Measurements from ENCODE around the gene GGTA1.

Gene GGTA1

GRCh38 chr9:121486043-121486442 lies 13.6 kb downstream of the GGTA1 start:
- no peaks in the 10 kb centered on the region for H3K36me3 Mint-ChIP-seq (ENCODE audit: low read depth)
- DNase-seq (ENCODE audit: low spot score), result no peak
- H3K9me3 Mint-ChIP-seq, result no peaks in the 10 kb centered on the region
- no peak overlapping the region for H3K4me3 Mint-ChIP-seq
- no peak overlapping the region for H3K27ac Mint-ChIP-seq
- H3K4me1 Mint-ChIP-seq (ENCODE audit: low read depth), result no peaks in the 10 kb centered on the region
- no peaks in the 10 kb centered on the region for H3K27me3 Mint-ChIP-seq (ENCODE audit: low read depth)

DNA sequence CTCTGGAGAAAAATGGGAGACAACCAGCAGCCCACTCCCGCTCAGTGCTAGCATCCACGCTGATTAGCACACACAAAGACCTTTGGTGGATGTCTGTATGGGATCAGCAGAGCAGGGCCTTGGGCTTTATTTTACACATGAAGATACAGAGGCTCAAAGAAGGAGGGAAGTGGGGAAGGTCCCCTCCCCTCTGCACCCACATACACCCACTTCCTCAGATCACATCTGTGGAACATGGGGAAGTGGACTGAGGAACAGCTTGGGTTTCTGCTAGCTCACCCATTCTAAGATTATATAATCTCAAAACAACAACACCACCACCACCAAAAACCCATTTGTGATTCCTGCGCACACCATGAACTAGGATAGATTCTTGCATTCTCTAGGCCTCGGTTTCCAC lies 14.0 kb downstream of the GGTA1 start:
- DNase-seq (ENCODE audit: low spot score), result no peak
- Mint-ChIP-seq H3K4me3 (no peak overlapping the region), H3K27ac (no peak overlapping the region)

GRCh38 chr9:121484651-121485446 lies 14.8 kb downstream of the GGTA1 start:
- no peaks in the 10 kb centered on the region for H3K4me1 Mint-ChIP-seq (ENCODE audit: low read depth)
- no peak for DNase-seq (ENCODE audit: low spot score)

More for the DNA sequence above, 14.0 kb downstream of the GGTA1 start:
- Mint-ChIP-seq H3K36me3 (ENCODE audit: low read depth) (no peaks in the 10 kb centered on the region), H3K4me1 (ENCODE audit: low read depth) (no peaks in the 10 kb centered on the region), H3K9me3 (no peaks in the 10 kb centered on the region), H3K27me3 (ENCODE audit: low read depth) (no peaks in the 10 kb centered on the region)

GRCh38 chr9:121483473-121484031 lies 16.1 kb downstream of the GGTA1 start:
- no peaks in the 10 kb centered on the region for H3K4me1 Mint-ChIP-seq (ENCODE audit: low read depth)
- no peak for DNase-seq (ENCODE audit: low spot score)
- no peaks in the 10 kb centered on the region for H3K36me3 Mint-ChIP-seq (ENCODE audit: low read depth)
- no peak overlapping the region for H3K27ac Mint-ChIP-seq
- no peak overlapping the region for H3K4me3 Mint-ChIP-seq
- no peaks in the 10 kb centered on the region for H3K27me3 Mint-ChIP-seq (ENCODE audit: low read depth)
- H3K9me3 Mint-ChIP-seq, result no peaks in the 10 kb centered on the region

More at GRCh38 chr9:121484651-121485446, 14.8 kb downstream of the GGTA1 start:
- H3K36me3 Mint-ChIP-seq (ENCODE audit: low read depth), result no peaks in the 10 kb centered on the region
- no peaks in the 10 kb centered on the region for H3K9me3 Mint-ChIP-seq
- no peak overlapping the region for H3K4me3 Mint-ChIP-seq
- no peaks in the 10 kb centered on the region for H3K27me3 Mint-ChIP-seq (ENCODE audit: low read depth)
- no peak overlapping the region for H3K27ac Mint-ChIP-seq

- H3K27me3 Mint-ChIP-seq (ENCODE audit: low read depth), result no peaks in the 10 kb centered on the region
- H3K9me3 Mint-ChIP-seq, result no peaks in the 10 kb centered on the region
- DNase-seq (ENCODE audit: low spot score), result no peak
- H3K4me1 Mint-ChIP-seq (ENCODE audit: low read depth), result no peaks in the 10 kb centered on the region
- no peak overlapping the region for H3K4me3 Mint-ChIP-seq
- no peak overlapping the region for H3K27ac Mint-ChIP-seq
- H3K36me3 Mint-ChIP-seq (ENCODE audit: low read depth), result no peaks in the 10 kb centered on the region
These were observed 16.6 kb downstream of the GGTA1 start for GRCh38 chr9:121483049-121483448.

DNA sequence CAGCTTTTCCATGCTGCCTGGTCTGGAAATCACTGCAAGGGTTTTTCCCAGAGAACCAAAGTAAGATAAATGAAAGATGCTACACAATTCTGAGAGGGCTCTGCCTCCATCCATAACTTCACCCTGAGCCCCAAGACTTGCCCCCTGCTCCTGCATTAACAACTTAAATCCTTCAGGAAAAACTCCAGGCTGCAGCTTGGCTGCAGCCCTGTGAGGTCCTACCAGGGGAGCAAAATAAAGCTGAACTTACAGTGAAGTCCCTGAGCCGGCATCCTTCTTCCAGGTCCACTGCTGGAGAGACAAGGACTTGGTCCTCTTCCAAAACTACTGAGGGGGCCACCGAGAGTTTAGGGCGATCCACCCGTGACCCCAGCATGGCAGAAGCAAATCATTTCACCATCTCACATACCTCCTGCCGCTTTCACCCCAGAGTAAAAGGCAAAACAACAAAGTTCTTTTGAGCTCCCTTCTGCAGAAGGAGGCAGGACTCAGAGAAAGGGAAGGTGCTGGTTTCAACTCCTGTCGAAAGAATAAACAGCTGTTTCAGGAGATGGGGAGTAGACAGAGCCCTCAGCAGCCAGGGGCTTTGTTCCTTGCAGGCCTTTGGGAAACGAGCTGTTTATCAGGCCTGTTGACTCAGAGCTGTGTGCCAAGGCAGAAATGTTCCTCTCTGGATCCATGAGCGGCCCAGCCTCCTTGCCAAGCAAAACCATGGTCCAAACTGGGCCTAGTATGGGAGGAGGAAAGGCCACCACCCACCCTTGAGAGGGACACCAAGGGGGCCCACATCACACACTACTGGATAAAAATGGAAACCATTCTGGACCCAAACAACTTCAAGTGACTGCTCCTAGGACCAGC lies 20.6 kb downstream of the GGTA1 start:
- no peaks in the 10 kb centered on the region for H3K36me3 Mint-ChIP-seq (ENCODE audit: low read depth)
- H3K9me3 Mint-ChIP-seq, result no peaks in the 10 kb centered on the region
- H3K27ac Mint-ChIP-seq, result no peak overlapping the region
- no peaks in the 10 kb centered on the region for H3K4me1 Mint-ChIP-seq (ENCODE audit: low read depth)
- peaks cover 4% of the 10 kb centered on the region for H3K27me3 Mint-ChIP-seq (ENCODE audit: low read depth)
- DNase-seq (ENCODE audit: low spot score), result no peak
- no peak overlapping the region for H3K4me3 Mint-ChIP-seq

GRCh38 chr9:121476156-121476555 lies 23.5 kb downstream of the GGTA1 start:
- Mint-ChIP-seq H3K27me3 (ENCODE audit: low read depth) (peaks cover 12% of the 10 kb centered on the region), H3K27ac (no peak overlapping the region), H3K4me3 (no peak overlapping the region)

DNA sequence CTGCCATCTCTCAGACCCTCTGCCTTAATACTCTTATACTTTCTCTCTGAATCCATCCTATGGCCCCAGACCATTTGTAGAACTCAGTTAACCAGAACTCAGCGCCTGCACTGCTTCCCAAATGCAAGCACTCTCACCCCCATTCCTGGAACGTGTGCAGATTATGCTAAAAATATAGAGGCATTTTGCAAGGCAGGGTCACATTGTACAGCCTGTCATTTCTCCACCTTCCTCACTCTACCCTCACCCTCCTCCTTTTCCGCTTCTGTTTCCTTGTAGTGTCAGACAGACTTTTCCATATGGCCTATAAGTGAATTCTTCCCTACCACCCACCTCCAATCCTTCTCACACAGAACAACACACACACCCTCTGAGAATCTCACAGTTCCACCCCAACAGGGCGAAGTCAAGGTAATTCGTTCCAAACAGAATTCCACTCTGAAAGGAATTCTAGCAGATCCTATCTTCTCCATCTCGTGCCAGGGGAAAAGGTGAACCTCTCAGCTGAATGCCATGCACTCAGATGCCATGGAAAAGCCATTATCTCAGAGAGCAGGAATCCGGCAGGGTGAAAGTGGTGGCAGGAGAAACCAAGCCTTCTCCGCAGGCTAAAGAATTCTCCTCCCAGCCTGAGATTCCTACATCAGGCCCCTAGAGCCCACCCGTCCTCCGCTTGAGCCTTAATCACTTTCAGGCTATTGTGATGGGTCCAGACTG lies 25.3 kb downstream of the GGTA1 start:
- Mint-ChIP-seq H3K4me3 (no peak overlapping the region), H3K9me3 (no peaks in the 10 kb centered on the region), H3K27me3 (ENCODE audit: low read depth) (peaks cover 20% of the 10 kb centered on the region), H3K36me3 (ENCODE audit: low read depth) (no peaks in the 10 kb centered on the region), H3K27ac (no peak overlapping the region), H3K4me1 (ENCODE audit: low read depth) (no peaks in the 10 kb centered on the region)
- no peak for DNase-seq (ENCODE audit: low spot score)

More at GRCh38 chr9:121476156-121476555, 23.5 kb downstream of the GGTA1 start:
- Mint-ChIP-seq H3K36me3 (ENCODE audit: low read depth) (no peaks in the 10 kb centered on the region), H3K4me1 (ENCODE audit: low read depth) (no peaks in the 10 kb centered on the region), H3K9me3 (no peaks in the 10 kb centered on the region)
- DNase-seq (ENCODE audit: low spot score), result no peak

DNA sequence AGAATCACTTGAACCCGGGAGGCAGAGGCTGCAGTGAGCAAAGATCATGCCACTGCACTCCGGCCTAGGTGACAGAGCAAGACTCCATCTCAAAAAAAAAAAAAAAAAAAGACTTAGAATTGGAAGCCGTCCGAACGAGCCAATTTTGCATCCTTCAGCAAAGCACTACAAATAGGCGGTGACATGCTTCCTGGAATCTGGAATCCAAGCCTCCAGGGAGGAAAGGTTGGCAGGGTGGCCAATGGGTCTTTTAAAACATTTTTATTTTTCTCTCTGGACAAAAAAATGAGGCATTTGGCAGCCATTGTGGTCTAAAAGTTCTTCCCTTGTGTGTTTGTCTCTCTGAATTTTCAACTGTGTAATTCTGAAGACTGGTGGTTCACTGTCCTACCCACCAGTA lies 26.4 kb downstream of the GGTA1 start:
- no peak overlapping the region for H3K27ac Mint-ChIP-seq
- no peaks in the 10 kb centered on the region for H3K36me3 Mint-ChIP-seq (ENCODE audit: low read depth)
- H3K27me3 Mint-ChIP-seq (ENCODE audit: low read depth), result peaks cover 28% of the 10 kb centered on the region
- no peaks in the 10 kb centered on the region for H3K4me1 Mint-ChIP-seq (ENCODE audit: low read depth)
- no peak overlapping the region for H3K4me3 Mint-ChIP-seq
- no peak for DNase-seq (ENCODE audit: low spot score)
- no peaks in the 10 kb centered on the region for H3K9me3 Mint-ChIP-seq

DNA sequence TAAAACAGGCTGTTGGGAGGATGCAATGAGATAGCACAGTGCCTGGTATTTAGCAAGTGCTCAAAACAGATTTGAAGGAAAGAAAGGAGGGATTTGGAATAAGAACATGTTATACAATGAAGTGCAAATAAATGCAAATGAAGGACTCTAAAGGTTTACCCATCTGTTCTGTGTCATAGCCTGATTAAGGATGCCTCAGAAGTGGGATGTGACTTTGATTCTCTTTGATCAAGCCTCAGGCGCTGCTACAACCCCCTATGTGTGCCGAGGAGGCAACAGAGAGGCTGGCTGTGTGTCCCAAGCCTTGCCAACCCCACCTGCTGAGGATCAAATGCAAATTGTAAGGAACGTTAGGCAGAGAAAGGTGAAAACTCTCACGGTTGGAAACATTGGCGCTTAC lies 27.2 kb downstream of the GGTA1 start:
- no peaks in the 10 kb centered on the region for H3K36me3 Mint-ChIP-seq (ENCODE audit: low read depth)
- peaks cover 28% of the 10 kb centered on the region for H3K27me3 Mint-ChIP-seq (ENCODE audit: low read depth)
- no peak overlapping the region for H3K4me3 Mint-ChIP-seq
- no peak overlapping the region for H3K27ac Mint-ChIP-seq
- no peaks in the 10 kb centered on the region for H3K9me3 Mint-ChIP-seq
- no peaks in the 10 kb centered on the region for H3K4me1 Mint-ChIP-seq (ENCODE audit: low read depth)
- DNase-seq (ENCODE audit: low spot score), result no peak

DNA sequence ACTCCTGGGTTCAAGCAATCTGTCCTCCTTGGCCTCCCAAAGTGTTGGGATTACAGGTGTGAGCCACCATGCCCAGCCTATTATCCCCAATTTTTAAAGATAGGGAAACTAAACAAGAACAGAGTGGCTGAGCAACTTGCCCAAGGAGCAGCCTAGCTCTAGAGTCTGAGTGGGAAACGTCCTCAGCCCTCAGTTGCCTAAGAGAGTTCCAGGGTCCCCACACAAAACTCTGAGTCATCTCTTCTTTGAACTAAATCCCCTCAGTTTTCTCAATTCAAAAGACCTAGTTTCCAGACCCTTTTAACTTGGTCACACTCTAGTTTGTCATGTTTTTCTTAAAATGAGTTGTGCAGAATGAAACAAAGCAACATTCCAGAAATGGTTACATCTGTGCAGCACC lies 33.5 kb downstream of the GGTA1 start:
- H3K36me3 Mint-ChIP-seq (ENCODE audit: low read depth), result no peaks in the 10 kb centered on the region
- peaks cover 3% of the 10 kb centered on the region for H3K4me1 Mint-ChIP-seq (ENCODE audit: low read depth)
- H3K27ac Mint-ChIP-seq, result no peak overlapping the region
- DNase-seq (ENCODE audit: low spot score), result no peak
- no peaks in the 10 kb centered on the region for H3K9me3 Mint-ChIP-seq
- H3K27me3 Mint-ChIP-seq (ENCODE audit: low read depth), result peaks cover 23% of the 10 kb centered on the region
- H3K4me3 Mint-ChIP-seq, result no peak overlapping the region

DNA sequence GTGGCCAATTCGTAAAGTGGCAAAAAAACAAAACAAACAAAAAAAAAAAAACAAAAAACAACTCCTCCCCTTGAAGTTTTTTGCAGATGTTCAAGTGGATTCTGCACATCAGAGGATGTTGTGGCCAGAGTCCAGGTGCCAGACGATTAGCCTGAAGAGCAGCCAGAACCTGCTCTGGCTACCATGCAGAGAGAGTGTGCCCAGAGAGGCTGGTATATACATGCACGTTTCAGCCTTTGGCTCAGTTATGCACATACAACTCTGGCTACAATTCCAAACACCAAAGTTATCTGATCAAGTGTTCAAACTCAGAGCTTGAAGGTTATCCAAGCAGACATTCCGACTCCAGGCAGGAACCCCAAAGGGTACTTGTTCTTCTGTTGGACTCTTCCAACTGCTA lies 34.7 kb downstream of the GGTA1 start:
- no peak for DNase-seq (ENCODE audit: low spot score)
- Mint-ChIP-seq H3K4me3 (no peak overlapping the region), H3K4me1 (ENCODE audit: low read depth) (peaks cover 3% of the 10 kb centered on the region), H3K36me3 (ENCODE audit: low read depth) (no peaks in the 10 kb centered on the region), H3K27me3 (ENCODE audit: low read depth) (peaks cover 22% of the 10 kb centered on the region), H3K9me3 (no peaks in the 10 kb centered on the region), H3K27ac (no peak overlapping the region)

DNA sequence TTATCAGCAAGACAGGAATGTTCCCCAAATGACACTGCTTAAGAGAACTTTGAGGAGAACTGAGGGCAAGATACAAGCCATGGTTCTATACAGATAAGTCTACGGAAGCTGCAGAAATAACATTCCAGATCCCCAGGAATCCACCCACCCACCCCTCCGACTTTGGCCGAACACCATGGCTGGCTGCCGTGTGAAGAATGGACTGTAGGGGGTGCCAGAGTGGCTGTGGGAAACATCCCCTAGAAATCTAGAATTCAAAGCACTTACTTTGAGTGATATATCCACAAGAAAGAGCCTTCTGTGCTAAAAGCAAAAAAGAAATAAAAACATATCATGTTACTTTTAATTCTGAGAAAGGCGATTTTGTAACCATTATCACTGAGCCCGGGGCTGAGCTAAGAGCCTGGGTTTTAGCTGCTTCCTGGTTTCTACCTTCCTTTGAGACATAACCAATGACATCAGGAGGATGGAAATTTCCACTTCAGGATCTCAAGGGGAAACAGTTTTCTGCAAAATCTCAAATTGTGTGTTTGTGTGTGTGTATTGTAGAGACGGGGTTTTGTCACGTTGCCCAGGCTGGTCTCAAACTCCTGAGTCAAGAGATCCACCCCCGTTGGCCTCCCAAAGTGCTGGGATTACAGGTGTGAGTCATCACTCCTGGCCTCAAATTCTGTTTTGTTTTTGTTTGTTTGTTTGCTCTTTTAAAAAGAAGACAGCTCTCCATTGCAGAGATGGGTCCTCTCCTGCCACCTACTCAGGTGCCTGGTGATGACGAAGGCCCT lies 36.4 kb downstream of the GGTA1 start:
- Mint-ChIP-seq H3K4me1 (ENCODE audit: low read depth) (peaks cover 5% of the 10 kb centered on the region), H3K27me3 (ENCODE audit: low read depth) (peaks cover 24% of the 10 kb centered on the region), H3K9me3 (no peaks in the 10 kb centered on the region), H3K36me3 (ENCODE audit: low read depth) (no peaks in the 10 kb centered on the region), H3K27ac (no peak overlapping the region), H3K4me3 (no peak overlapping the region)
- DNase-seq (ENCODE audit: low spot score), result no peak
